K562 (cell line): ENCODE data around the gene COL25A1. TPM values are rescaled to one million over a fixed set of nuclear protein-coding genes. Genes with fewer than 3 reads are reported as not detected.

Experiments
- ATAC-seq: fragments of 200-7000 bp; cut with Tn5 transposase; 3 replicates; pipeline ENCODE4 v1.9.1; 2020; ENCODE audit warnings: moderate library complexity
- BruUV-seq: library from RNA; stranded (reverse); fragments of 400-500 nt; replicated peaks from 2 replicates; lab custom pipeline; 2021; lab: Mats Ljungman, UMichigan
- CTCF ChIA-PET: fragments of 300-600 bp; formaldehyde crosslinking; extraction: SDS; loops from one replicate; lab custom pipeline; 2021; ENCODE audit warnings: low intra/inter-chr PET ratio; lab: Yijun Ruan, JAX
- POLR2A ChIA-PET: fragments of 300-600, 350-650 bp; sonication (Branson Sonifier 250); formaldehyde crosslinking; extraction: SDS; loops from one replicate; lab custom pipeline; 2021; ENCODE audit warnings: antibody characterized with exemption, inconsistent platforms; lab: Yijun Ruan, JAX
- DNase-seq, 4 experiments: peaks; one replicate each; pipeline versions ENCODE4 v3.0.0 to v3.0.0-alpha.2; 2011 to 2018; ENCODE audit warnings: low spot score in 3 of 4, mixed read lengths in 3 of 4; ENCODE audit errors: extremely low read depth in 1 of 4
- FAIRE-seq: peaks from 2 replicates; lab custom pipeline; 2011; peaks lifted over from hg19 to GRCh38; lab: Jason Lieb, UNC
- H2AFZ ChIP-seq: 2 replicates; pipeline ENCODE4 v1.6.0; 2011; ENCODE audit warnings: low read depth, low read length, control low read depth, inconsistent platforms
- H3K27ac ChIP-seq: fragments of 200-600 bp; 3 replicates; pipeline ENCODE4 v1.8.0; 2011; ENCODE audit warnings: low read depth, mild to moderate bottlenecking, control low read depth, inconsistent platforms, low read length, moderate library complexity, mixed read lengths; ENCODE audit errors: extremely low read depth
- H3K27me3 ChIP-seq, 2 experiments: fragments of 300-600 bp in 1 of 2; 2 replicates in 1 of 2; 3 replicates in 1 of 2; pipeline versions ENCODE4 v1.6.0 to v1.8.0; 2011; ENCODE audit warnings: inconsistent platforms in 2 of 2, low read length in 2 of 2, mild to moderate bottlenecking in 1 of 2, mixed read lengths in 1 of 2, moderate library complexity in 1 of 2; ENCODE audit not compliant: control insufficient read depth in 2 of 2, insufficient read depth in 2 of 2
- H3K36me3 ChIP-seq: fragments of 300-600 bp; 3 replicates; pipeline ENCODE4 v1.8.0; 2011; ENCODE audit warnings: mild to moderate bottlenecking, low read length, inconsistent platforms; ENCODE audit not compliant: control insufficient read depth, insufficient read depth
- H3K4me1 ChIP-seq, 2 experiments: fragments of 200-600 bp in 1 of 2; replicated peaks in 1 of 2; 2 replicates in 1 of 2; 3 replicates in 1 of 2; pipeline versions ENCODE4 v1.5.1 to v1.8.0; 2011; ENCODE audit warnings: inconsistent platforms in 2 of 2, low read length in 2 of 2, mild to moderate bottlenecking in 1 of 2, mixed read lengths in 1 of 2, moderate library complexity in 1 of 2; ENCODE audit not compliant: control insufficient read depth in 2 of 2, insufficient read depth in 2 of 2
- H3K4me2 ChIP-seq: 2 replicates; pipeline ENCODE4 v1.6.1; 2011; ENCODE audit warnings: low read length, control low read depth, inconsistent platforms, mixed read lengths; ENCODE audit not compliant: insufficient read depth
- H3K4me3 ChIP-seq: fragments of 200-600 bp; sonication (generic), shearing (Covaris generic); 2 replicates; pipeline ENCODE4 v1.5.1; 2016; ENCODE audit warnings: control low read depth, inconsistent platforms
- H3K79me2 ChIP-seq: fragments of 200-600 bp; 3 replicates; pipeline ENCODE4 v1.8.0; 2011; ENCODE audit warnings: low read length, inconsistent platforms; ENCODE audit not compliant: control insufficient read depth, insufficient read depth
- H3K9ac ChIP-seq, 2 experiments: 2 replicates each; pipeline versions ENCODE4 v1.6.0 to v1.6.1; 2011; ENCODE audit warnings: low read depth in 2 of 2, low read length in 2 of 2, control low read depth in 1 of 2, inconsistent platforms in 1 of 2, mild to moderate bottlenecking in 1 of 2, mixed read lengths in 1 of 2; ENCODE audit not compliant: insufficient read depth in 1 of 2
- H3K9me1 ChIP-seq: one replicate; pipeline ENCODE4 v1.6.0; 2011; ENCODE audit warnings: inconsistent platforms, mild to moderate bottlenecking, low read length, moderate library complexity; ENCODE audit not compliant: control insufficient read depth, insufficient read depth
- H3K9me3 ChIP-seq: replicated peaks from 2 replicates; pipeline ENCODE4 v1.5.1; 2011; ENCODE audit warnings: low read depth, low read length, inconsistent platforms; ENCODE audit not compliant: control insufficient read depth, insufficient read depth
- H4K20me1 ChIP-seq: replicated peaks from 2 replicates; pipeline ENCODE4 v1.6.1; 2011; ENCODE audit warnings: low read length, inconsistent platforms, mixed read lengths; ENCODE audit not compliant: control insufficient read depth, insufficient read depth
- CSDE1 ChIP-seq, 2 experiments: fragments of 450-650 bp; IDR thresholded peaks; 2 replicates each; pipeline ENCODE4 v1.6.1; 2016; ENCODE audit warnings: mild to moderate bottlenecking in 1 of 2
- CTBP1 ChIP-seq: fragments of 450-650 bp; IDR thresholded peaks from 2 replicates; pipeline ENCODE4 v1.6.1; 2016; ENCODE audit warnings: borderline replicate concordance
- MEIS2 ChIP-seq: fragments of 450-650 bp; IDR thresholded peaks from 2 replicates; pipeline ENCODE4 v1.6.1; 2014; ENCODE audit warnings: mild to moderate bottlenecking; ENCODE audit not compliant: partially characterized antibody
- SMAD2 ChIP-seq: fragments of 150-350 bp; IDR thresholded peaks from 2 replicates; pipeline ENCODE4 v1.6.1; 2014; ENCODE audit warnings: low read depth, mild to moderate bottlenecking, low read length
- ZNF717 ChIP-seq: fragments of 250-450 bp; sonication (Bioruptor Pico); IDR thresholded peaks from 2 replicates; pipeline ENCODE4 v1.5.0; 2021
- WGBS: fragments of 100-300 bp; shearing (Covaris generic); methylation state at CpG from one replicate; pipeline ENCODE4 v1.1.6; 2016; ENCODE audit warnings: low coverage, mixed read lengths; ENCODE audit not compliant: insufficient coverage; ENCODE audit errors: missing lambda C conversion rate; 5-methylcytosine and 5-hydroxymethylcytosine counted together
- in situ Hi-C: fragments of 300-500 bp; cut with MboI; formaldehyde crosslinking; loops from 4 replicates; pipeline ENCODE4 v1.15.0; 2018; ENCODE audit warnings: inconsistent platforms, mixed read lengths
- intact Hi-C: fragments of 100-400 bp; cut with micrococcal nuclease; formaldehyde crosslinking; loops from 2 replicates; pipeline ENCODE4 v1.14.2; 2022
- polyA plus RNA-seq, 8 experiments: library from polyadenylated mRNA; depleted of rRNA in 4 of 8; stranded (reverse) in 5 of 8; unstranded in 3 of 8; fragments of >200 nt; fragmentation: Nextera tagmentation in 2 of 8; fragmentation: Illumina TruSeq in 1 of 8; extraction: Ambion mirVana in 2 of 8; extraction: Trizol in 1 of 8; gene quantifications; 2 replicates each; pipeline versions ENCODE4 v1.2.1 to v1.2.3, GENCODE V29; 2011 to 2014; ENCODE audit warnings: inconsistent platforms in 1 of 8, missing spikeins in 1 of 8
- total RNA-seq, 7 experiments: library from RNA; depleted of rRNA in 6 of 7; stranded (reverse); fragments of >200 nt in 6 of 7; fragmentation: Illumina TruSeq in 2 of 7; extraction: Trizol in 2 of 7; gene quantifications; 2 replicates each; pipeline versions ENCODE4 v1.2.1 to v1.2.3, GENCODE V29; 2011 to 2021; ENCODE audit warnings: low replicate concordance in 1 of 7
- TF ChIP-seq, protein P1 (sequence below), 2 experiments: fragments of 150-350 bp in 1 of 2; IDR thresholded peaks; 2 replicates each; pipeline ENCODE4 v1.6.1; 2012 to 2016; ENCODE audit warnings: low read depth in 2 of 2, low read length in 2 of 2, mild to moderate bottlenecking in 1 of 2, moderate library complexity in 1 of 2
- TF ChIP-seq, protein P2 (sequence below): fragments of 250-450 bp; sonication (Bioruptor Pico); IDR thresholded peaks from 2 replicates; pipeline ENCODE4 v1.5.0; 2021
- TF ChIP-seq, protein P3 (sequence below): fragments of 450-650 bp; formaldehyde crosslinking; IDR thresholded peaks from 2 replicates; pipeline ENCODE4 v1.4.0; 2020; ENCODE audit warnings: mild to moderate bottlenecking, mixed read lengths

COL25A1 gene
- total and polyA plus RNA-seq, 9 of the 15 experiments (the other 6 are each of a cell fraction or from before 2014, with no cell fraction given): 0.03 to 0.62 (median 0.27) TPM

DNA sequence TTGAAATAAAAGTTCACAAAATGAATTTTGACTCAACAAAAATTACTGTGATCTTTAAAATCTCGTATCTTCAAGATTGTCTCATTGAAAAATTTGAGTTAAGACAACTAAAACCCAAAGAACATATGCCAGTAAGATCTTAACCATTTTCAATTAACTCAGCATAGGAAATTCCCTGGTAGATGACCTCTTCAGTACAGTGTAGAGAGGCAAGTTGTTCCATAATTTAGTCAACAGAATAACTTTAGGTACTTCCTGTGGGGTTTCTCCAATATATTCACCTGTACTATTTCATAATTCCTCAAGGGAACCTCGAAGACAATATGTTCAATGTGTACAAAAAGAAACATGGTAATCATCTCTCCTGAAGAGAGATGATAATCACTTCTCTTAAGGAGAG is 145.3 kb downstream of the COL25A1 start:
- no peak overlapping the region for H3K27ac ChIP-seq
- H3K4me2 ChIP-seq: no peak overlapping the region
- no peaks in the 10 kb centered on the region for H3K27me3 ChIP-seq
- no peak overlapping the region for H3K9ac ChIP-seq
- in situ Hi-C loops (no loop called here), intact Hi-C loops (no loop called here)
- FAIRE-seq (no peak), ATAC-seq (no peak), DNase-seq (no peak)
- POLR2A ChIA-PET: no interaction called here
- H3K9me1 ChIP-seq: no peaks in the 10 kb centered on the region
- H3K79me2 ChIP-seq: no peaks in the 10 kb centered on the region
- H3K36me3 ChIP-seq: no peaks in the 10 kb centered on the region
- CTCF ChIA-PET: no interaction called here
- no TSS peak for BruUV-seq
- WGBS: 41% methylated on average over 2 of the region's 2 CpGs
- peak overlapping the region; percentile 40; the same call in 1 of the 2 replicates for H2AFZ ChIP-seq
- no peaks in the 10 kb centered on the region for H3K9me3 ChIP-seq
- H3K4me1 ChIP-seq: peaks cover 0 to 8% of the 10 kb centered on the region in 2 experiments; a peak in 1 of 5 replicates
- H3K4me3 ChIP-seq: no peak overlapping the region
- no peaks in the 10 kb centered on the region for H4K20me1 ChIP-seq
- TF ChIP-seq, protein P1, sequence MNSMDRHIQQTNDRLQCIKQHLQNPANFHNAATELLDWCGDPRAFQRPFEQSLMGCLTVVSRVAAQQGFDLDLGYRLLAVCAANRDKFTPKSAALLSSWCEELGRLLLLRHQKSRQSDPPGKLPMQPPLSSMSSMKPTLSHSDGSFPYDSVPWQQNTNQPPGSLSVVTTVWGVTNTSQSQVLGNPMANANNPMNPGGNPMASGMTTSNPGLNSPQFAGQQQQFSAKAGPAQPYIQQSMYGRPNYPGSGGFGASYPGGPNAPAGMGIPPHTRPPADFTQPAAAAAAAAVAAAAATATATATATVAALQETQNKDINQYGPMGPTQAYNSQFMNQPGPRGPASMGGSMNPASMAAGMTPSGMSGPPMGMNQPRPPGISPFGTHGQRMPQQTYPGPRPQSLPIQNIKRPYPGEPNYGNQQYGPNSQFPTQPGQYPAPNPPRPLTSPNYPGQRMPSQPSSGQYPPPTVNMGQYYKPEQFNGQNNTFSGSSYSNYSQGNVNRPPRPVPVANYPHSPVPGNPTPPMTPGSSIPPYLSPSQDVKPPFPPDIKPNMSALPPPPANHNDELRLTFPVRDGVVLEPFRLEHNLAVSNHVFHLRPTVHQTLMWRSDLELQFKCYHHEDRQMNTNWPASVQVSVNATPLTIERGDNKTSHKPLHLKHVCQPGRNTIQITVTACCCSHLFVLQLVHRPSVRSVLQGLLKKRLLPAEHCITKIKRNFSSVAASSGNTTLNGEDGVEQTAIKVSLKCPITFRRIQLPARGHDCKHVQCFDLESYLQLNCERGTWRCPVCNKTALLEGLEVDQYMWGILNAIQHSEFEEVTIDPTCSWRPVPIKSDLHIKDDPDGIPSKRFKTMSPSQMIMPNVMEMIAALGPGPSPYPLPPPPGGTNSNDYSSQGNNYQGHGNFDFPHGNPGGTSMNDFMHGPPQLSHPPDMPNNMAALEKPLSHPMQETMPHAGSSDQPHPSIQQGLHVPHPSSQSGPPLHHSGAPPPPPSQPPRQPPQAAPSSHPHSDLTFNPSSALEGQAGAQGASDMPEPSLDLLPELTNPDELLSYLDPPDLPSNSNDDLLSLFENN (IDR thresholded peaks at IDR 0.05; ENCODE audit: low read depth in 2 of 2, low read length in 2 of 2): no peak
- TF ChIP-seq, protein P2, sequence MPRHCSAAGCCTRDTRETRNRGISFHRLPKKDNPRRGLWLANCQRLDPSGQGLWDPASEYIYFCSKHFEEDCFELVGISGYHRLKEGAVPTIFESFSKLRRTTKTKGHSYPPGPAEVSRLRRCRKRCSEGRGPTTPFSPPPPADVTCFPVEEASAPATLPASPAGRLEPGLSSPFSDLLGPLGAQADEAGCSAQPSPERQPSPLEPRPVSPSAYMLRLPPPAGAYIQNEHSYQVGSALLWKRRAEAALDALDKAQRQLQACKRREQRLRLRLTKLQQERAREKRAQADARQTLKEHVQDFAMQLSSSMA (CRISPR knock-in tag): no peak
- no peak for TF ChIP-seq SMAD2
- no peak for TF ChIP-seq ZNF717 (CRISPR knock-in tag)
- TF ChIP-seq CTBP1: no peak
- no peak for TF ChIP-seq MEIS2
- TF ChIP-seq CSDE1 (IDR thresholded peaks at IDR 0.05): no peak
- TF ChIP-seq, protein P3, sequence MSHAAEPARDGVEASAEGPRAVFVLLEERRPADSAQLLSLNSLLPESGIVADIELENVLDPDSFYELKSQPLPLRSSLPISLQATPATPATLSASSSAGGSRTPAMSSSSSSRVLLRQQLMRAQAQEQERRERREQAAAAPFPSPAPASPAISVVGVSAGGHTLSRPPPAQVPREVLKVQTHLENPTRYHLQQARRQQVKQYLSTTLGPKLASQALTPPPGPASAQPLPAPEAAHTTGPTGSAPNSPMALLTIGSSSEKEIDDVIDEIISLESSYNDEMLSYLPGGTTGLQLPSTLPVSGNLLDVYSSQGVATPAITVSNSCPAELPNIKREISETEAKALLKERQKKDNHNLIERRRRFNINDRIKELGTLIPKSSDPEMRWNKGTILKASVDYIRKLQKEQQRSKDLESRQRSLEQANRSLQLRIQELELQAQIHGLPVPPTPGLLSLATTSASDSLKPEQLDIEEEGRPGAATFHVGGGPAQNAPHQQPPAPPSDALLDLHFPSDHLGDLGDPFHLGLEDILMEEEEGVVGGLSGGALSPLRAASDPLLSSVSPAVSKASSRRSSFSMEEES (CRISPR knock-in tag): no peak
